GOT3 (cell line): ENCODE measurements around the gene CALD1.

Experiments
- DNase-seq: peaks from one replicate; lab custom pipeline; 2025; ENCODE audit warnings: mixed read lengths; lab: John Stamatoyannopoulos, UW

The CALD1 gene

DNA sequence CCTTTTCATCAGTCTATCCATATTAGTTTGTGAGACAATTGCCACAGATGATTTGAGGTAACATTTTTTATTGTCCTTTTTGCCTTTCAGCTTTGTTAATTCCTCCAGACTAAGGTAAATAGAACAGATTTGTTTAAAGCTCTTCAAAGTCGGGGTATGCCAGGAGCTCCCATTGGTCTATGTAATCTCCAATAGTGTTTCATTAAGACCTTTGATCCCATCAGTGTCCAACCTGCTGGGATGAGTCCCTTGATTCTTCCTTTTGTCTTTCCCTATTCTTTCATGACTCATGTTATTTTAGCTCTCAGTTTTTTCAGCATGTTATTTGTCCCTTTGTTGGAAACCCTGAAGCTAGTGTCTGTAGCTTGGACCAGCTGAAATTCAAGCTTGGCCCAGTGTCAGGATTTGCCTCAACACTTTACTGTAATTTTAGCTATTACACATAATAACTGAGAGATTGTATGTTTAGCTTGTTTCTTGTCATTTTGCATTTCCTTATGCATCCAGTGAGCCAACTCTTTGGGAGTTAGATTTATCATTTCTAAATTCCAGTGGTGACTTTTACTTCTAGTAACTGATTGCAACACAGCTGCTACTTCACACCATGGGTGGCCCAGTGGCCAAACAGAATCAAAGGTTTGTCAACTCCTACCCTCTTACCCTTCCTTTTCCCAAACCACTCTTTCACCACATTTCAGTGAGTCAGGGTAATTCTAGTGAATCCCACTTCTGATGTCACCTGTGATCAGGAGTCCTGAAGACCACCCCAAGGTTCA lies 222.1 kb downstream of the CALD1 start:
- no peak for DNase-seq

GRCh38 chr7:135012229-135012628 lies 232.8 kb downstream of the CALD1 start:
- DNase-seq = no peak
